DOHH2 (cell line): ENCODE data around the gene STARD13.

Source experiments
- H3F3A ChIP-seq: fragments of 200-600 bp; sonication (generic), shearing (Covaris generic); 2 replicates; pipeline ENCODE4 v1.6.0; 2016; ENCODE audit warnings: antibody characterized with exemption, mild to moderate bottlenecking; ENCODE audit not compliant: control insufficient read depth, insufficient read depth
- H3K27ac ChIP-seq: fragments of 200-600 bp; sonication (generic); 2 replicates; pipeline ENCODE4 v1.5.1; 2014; ENCODE audit warnings: low read depth, mild to moderate bottlenecking, low read length, moderate library complexity
- H3K27me3 ChIP-seq: fragments of 200-600 bp; sonication (generic); 2 replicates; pipeline ENCODE4 v1.6.1; 2014; ENCODE audit warnings: mild to moderate bottlenecking, low read length, mixed read lengths; ENCODE audit not compliant: control insufficient read depth
- H3K36me3 ChIP-seq: fragments of 200-600 bp; sonication (generic); 2 replicates; pipeline ENCODE4 v1.6.1; 2014; ENCODE audit warnings: mild to moderate bottlenecking, low read length, moderate library complexity, mixed read lengths; ENCODE audit not compliant: control insufficient read depth
- H3K4me1 ChIP-seq: fragments of 200-600 bp; sonication (generic); 2 replicates; pipeline ENCODE4 v1.6.1; 2014; ENCODE audit warnings: mild to moderate bottlenecking, low read length, mixed read lengths; ENCODE audit not compliant: control insufficient read depth
- H3K4me2 ChIP-seq: fragments of 200-600 bp; sonication (generic); 2 replicates; pipeline ENCODE4 v1.6.0; 2014; ENCODE audit warnings: mild to moderate bottlenecking, low read length, moderate library complexity
- H3K4me3 ChIP-seq: fragments of 200-600 bp; sonication (generic); 2 replicates; pipeline ENCODE4 v1.5.1; 2014; ENCODE audit warnings: mild to moderate bottlenecking, low read length, mixed read lengths
- H3K79me2 ChIP-seq: fragments of 200-600 bp; sonication (generic); 2 replicates; pipeline ENCODE4 v1.6.1; 2014; ENCODE audit warnings: mild to moderate bottlenecking, low read length, mixed read lengths; ENCODE audit not compliant: control insufficient read depth
- H3K9me2 ChIP-seq: fragments of 200-600 bp; sonication (generic); replicated peaks from 2 replicates; pipeline ENCODE4 v1.6.1; 2014; ENCODE audit warnings: mild to moderate bottlenecking, low read length, mixed read lengths; ENCODE audit not compliant: control insufficient read depth
- H3K9me3 ChIP-seq: fragments of 200-600 bp; sonication (generic); 2 replicates; pipeline ENCODE4 v1.6.1; 2014; ENCODE audit warnings: antibody characterized with exemption, low read length, mixed read lengths; ENCODE audit not compliant: control insufficient read depth, insufficient read depth
- H4K20me1 ChIP-seq: fragments of 200-600 bp; sonication (generic); 2 replicates; pipeline ENCODE4 v1.6.0; 2014; ENCODE audit warnings: low read depth, mild to moderate bottlenecking, antibody characterized with exemption, low read length, moderate library complexity; ENCODE audit not compliant: control insufficient read depth, insufficient read depth
- EZH2phosphoT487 ChIP-seq: fragments of 200-600 bp; sonication (generic); IDR thresholded peaks from 2 replicates; pipeline ENCODE4 v1.6.1; 2017; ENCODE audit warnings: borderline replicate concordance, mild to moderate bottlenecking, antibody characterized with exemption, low read length, moderate library complexity, mixed read lengths
- TF ChIP-seq, protein P1 (sequence below): fragments of 200-600 bp; sonication (generic); IDR thresholded peaks from one replicate; pipeline ENCODE4 v1.5.1; 2014; ENCODE audit warnings: antibody characterized with exemption, mild to moderate bottlenecking, low read depth, low read length; ENCODE audit not compliant: poor library complexity, severe bottlenecking

The STARD13 gene

DNA sequence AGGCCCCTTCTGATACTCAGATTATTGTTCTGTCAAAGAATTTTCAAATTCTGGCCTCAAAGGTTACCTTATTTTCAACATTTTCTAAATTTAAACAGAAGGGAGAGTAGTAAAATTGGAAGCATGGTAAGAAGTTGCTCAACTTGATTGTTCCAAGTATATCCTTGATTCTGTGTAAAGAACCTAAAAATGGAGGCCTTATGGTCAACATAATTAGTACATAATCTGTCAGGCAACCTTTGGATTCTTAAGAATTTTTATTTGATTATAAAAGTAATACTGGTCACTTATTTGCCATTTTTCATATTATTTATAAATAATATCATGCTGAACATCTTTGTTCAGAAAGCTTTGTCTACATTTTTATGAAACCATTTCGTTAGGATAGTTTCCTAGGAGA, 83.9 kb downstream of the STARD13 start:
- Histone ChIP-seq H3K4me3 (no peak overlapping the region), H3K4me2 (no peak overlapping the region), H4K20me1 (no peaks in the 10 kb centered on the region), H3F3A (no peaks in the 10 kb centered on the region), H3K36me3 (no peaks in the 10 kb centered on the region), H3K79me2 (no peaks in the 10 kb centered on the region), H3K4me1 (no peaks in the 10 kb centered on the region), H3K9me2 (no peaks in the 10 kb centered on the region), H3K9me3 (no peaks in the 10 kb centered on the region), H3K27me3 (peaks cover 3% of the 10 kb centered on the region; the same call in 1 of the 2 replicates), H3K27ac (no peak overlapping the region)
- TF ChIP-seq, protein P1, sequence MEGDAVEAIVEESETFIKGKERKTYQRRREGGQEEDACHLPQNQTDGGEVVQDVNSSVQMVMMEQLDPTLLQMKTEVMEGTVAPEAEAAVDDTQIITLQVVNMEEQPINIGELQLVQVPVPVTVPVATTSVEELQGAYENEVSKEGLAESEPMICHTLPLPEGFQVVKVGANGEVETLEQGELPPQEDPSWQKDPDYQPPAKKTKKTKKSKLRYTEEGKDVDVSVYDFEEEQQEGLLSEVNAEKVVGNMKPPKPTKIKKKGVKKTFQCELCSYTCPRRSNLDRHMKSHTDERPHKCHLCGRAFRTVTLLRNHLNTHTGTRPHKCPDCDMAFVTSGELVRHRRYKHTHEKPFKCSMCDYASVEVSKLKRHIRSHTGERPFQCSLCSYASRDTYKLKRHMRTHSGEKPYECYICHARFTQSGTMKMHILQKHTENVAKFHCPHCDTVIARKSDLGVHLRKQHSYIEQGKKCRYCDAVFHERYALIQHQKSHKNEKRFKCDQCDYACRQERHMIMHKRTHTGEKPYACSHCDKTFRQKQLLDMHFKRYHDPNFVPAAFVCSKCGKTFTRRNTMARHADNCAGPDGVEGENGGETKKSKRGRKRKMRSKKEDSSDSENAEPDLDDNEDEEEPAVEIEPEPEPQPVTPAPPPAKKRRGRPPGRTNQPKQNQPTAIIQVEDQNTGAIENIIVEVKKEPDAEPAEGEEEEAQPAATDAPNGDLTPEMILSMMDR = no peak
- TF ChIP-seq EZH2phosphoT487 = no peak

DNA sequence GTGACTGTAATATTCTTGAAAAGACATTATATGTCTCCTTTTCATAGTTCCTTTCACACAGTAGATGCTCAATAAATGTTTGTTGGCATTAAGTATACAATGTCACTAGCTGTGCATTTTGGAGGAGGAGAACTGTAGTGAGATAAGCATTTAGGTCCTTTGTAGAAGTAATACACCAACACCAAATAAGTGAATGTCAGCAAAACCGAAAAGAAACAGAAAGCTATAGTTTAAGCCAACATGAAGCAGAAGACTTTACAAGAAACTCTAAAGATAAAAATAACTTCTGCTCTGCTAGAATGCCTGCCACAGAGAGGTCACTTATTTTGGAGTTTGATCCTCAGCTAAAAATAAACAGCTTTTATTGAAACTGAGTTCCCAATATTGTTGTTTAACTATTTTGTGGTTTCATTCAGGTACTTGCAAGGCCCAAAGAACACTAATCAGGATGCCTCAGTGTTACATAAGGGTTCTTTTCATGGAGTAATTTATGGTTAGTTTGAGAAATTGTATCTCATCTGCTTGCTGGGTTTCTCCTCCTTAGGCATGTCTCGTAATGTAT, 86.2 kb downstream of the STARD13 start:
- H3K9me3 ChIP-seq = no peaks in the 10 kb centered on the region
- no peaks in the 10 kb centered on the region for H3K9me2 ChIP-seq
- H3K27me3 ChIP-seq = peaks cover 14% of the 10 kb centered on the region
- no peaks in the 10 kb centered on the region for H4K20me1 ChIP-seq
- no peak for TF ChIP-seq EZH2phosphoT487
- TF ChIP-seq, protein P1 = no peak
- H3K4me2 ChIP-seq = no peak overlapping the region
- no peaks in the 10 kb centered on the region for H3K36me3 ChIP-seq
- H3K4me3 ChIP-seq = no peak overlapping the region
- H3K79me2 ChIP-seq = no peaks in the 10 kb centered on the region
- H3K27ac ChIP-seq = no peak overlapping the region
- no peaks in the 10 kb centered on the region for H3F3A ChIP-seq
- H3K4me1 ChIP-seq = no peaks in the 10 kb centered on the region

DNA sequence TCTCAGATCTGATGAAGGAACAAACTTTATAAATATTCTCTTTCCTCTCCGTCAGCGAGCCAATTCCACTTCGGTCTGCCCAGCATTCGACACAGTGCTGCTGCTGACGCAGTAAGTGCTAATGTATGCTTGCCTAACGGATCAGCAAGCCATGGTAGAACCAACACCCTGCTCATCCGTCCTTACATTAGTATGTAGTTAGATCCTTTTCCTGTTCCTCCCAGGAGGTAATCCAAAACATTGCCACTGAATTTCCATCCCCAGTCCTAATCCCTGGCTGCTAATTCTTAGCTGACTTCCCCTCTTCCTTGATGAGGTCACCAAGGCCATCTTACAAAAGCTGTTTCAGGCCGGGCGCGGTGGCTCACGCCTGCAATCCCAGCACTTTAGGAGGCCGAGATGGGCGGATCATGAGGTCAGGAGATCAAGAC, 88.0 kb downstream of the STARD13 start:
- Histone ChIP-seq H3K9me2 (no peaks in the 10 kb centered on the region), H3K79me2 (no peaks in the 10 kb centered on the region), H3K4me3 (no peak overlapping the region), H4K20me1 (no peaks in the 10 kb centered on the region), H3K27ac (no peak overlapping the region), H3K9me3 (no peaks in the 10 kb centered on the region), H3K4me1 (no peaks in the 10 kb centered on the region), H3K36me3 (no peaks in the 10 kb centered on the region), H3F3A (no peaks in the 10 kb centered on the region), H3K27me3 (peaks cover 16% of the 10 kb centered on the region), H3K4me2 (no peak overlapping the region)
- TF ChIP-seq EZH2phosphoT487 = no peak
- TF ChIP-seq, protein P1 = no peak

DNA sequence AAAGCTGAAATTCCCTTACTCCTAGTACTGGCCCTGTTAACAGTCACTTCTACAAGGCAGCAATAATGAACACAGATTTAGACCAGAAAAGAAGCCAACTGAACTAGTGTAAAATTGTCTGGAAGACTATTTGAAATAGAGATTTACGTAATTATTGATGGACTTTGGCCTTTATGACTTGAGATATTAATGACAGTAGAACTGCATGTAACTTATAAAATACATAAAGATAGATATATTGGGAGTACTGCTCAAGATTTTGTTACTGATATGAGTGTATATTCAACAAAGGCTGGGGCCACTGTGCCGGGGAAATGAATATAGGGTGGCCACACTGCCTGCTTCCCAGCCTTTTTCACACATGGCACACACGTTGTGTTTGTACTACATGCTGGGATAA, 88.8 kb downstream of the STARD13 start:
- H3K27ac ChIP-seq = no peak overlapping the region
- H3K36me3 ChIP-seq = no peaks in the 10 kb centered on the region
- H3K4me1 ChIP-seq = no peaks in the 10 kb centered on the region
- no peaks in the 10 kb centered on the region for H3F3A ChIP-seq
- no peak overlapping the region for H3K4me3 ChIP-seq
- H3K9me3 ChIP-seq = no peaks in the 10 kb centered on the region
- no peaks in the 10 kb centered on the region for H3K79me2 ChIP-seq
- H3K4me2 ChIP-seq = no peak overlapping the region
- peaks cover 16% of the 10 kb centered on the region for H3K27me3 ChIP-seq
- no peaks in the 10 kb centered on the region for H3K9me2 ChIP-seq
- TF ChIP-seq, protein P1 = no peak
- TF ChIP-seq EZH2phosphoT487 = no peak
- H4K20me1 ChIP-seq = no peaks in the 10 kb centered on the region
